Mucosa of descending colon (tissue), 3 donors: ENCODE results near the gene CCDC159. TPM values are rescaled to one million over a fixed set of nuclear protein-coding genes. Genes with fewer than 3 reads are reported as not detected.
A peak's percentile ranks its signal among the peaks of the same experiment; 100 is the strongest.
"Not testable (repeated sequence)": the region's sequence is repeated elsewhere in the genome, so short reads cannot be mapped to it uniquely, and the experiment has no call there.

ENCODE experiments used
- ATAC-seq: fragments of 200-7000 bp; cut with Tn5 transposase; one replicate; pipeline ENCODE4 v1.9.1; 2020; ENCODE audit warnings: mild to moderate bottlenecking, moderate library complexity
- DNase-seq, 3 donors: peaks; one replicate each; pipeline ENCODE4 v3.0.0-alpha.2; 2020
- H3K36me3 ChIP-seq: fragments of 200-600 bp; one replicate; pipeline ENCODE4 v1.8.0; 2021; ENCODE audit warnings: low read depth, mild to moderate bottlenecking
- H3K4me1 ChIP-seq: fragments of 200-600 bp; one replicate; pipeline ENCODE4 v1.8.0; 2021; ENCODE audit warnings: low read depth, mild to moderate bottlenecking
- H3K4me3 ChIP-seq: fragments of 200-600 bp; one replicate; pipeline ENCODE4 v1.8.0; 2021; ENCODE audit warnings: mild to moderate bottlenecking
- H3K9me3 ChIP-seq: fragments of 200-600 bp; one replicate; pipeline ENCODE4 v1.8.0; 2021; ENCODE audit warnings: mild to moderate bottlenecking
- CTCF ChIP-seq: fragments of 200-600 bp; IDR thresholded peaks from one replicate; pipeline ENCODE4 v1.8.0; 2022; ENCODE audit warnings: antibody characterized with exemption, mild to moderate bottlenecking
- intact Hi-C, 2 donors: fragments of 100-400 bp; cut with DNase I in 1 of 2; cut with micrococcal nuclease in 1 of 2; formaldehyde crosslinking; loops; one replicate each; pipeline versions ENCODE4 v1.11.0 to v1.11.1; 2022; cut with DNase I, micrococcal nuclease
- total RNA-seq, 3 donors: library from RNA; stranded (reverse); fragmentation: NEBNext Ultra II Directional in 2 of 3; extraction: Animal tissue kit (Norgen Biotek cat#: 25700) in 2 of 3; gene quantifications; one replicate each; pipeline versions ENCODE4 v1.2.1 to v1.2.4, GENCODE V29; 2021 to 2023
- donor health status: DM: no; HTN: no; CAD: no; lungs with moderate emphysema.
- donor health status: DM: no; HTN: no; CAD: no.
- donor health status: DM: no; HTN: yes; CAD: no.

CCDC159 gene
- total RNA-seq, 3 donors from 2014 or later, result 27.4 to 40.5 (median 38.8) TPM

- DNase-seq (peak in 1 of 3 donors; percentile 37), ATAC-seq (no peak)
- Histone ChIP-seq H3K36me3 (no peaks in the 10 kb centered on the region), H3K4me3 (no peak overlapping the region), H3K4me1 (peaks cover 16% of the 10 kb centered on the region), H3K9me3 (no peaks in the 10 kb centered on the region)
- intact Hi-C loops, result no loop called here
- no peak for TF ChIP-seq CTCF
These were observed 9.2 kb upstream of the CCDC159 start for GRCh38 chr19:11337080-11337479.

- peak; percentile 45 for ATAC-seq
- Histone ChIP-seq H3K4me3 (no peak overlapping the region), H3K36me3 (no peaks in the 10 kb centered on the region), H3K4me1 (peaks cover 16% of the 10 kb centered on the region), H3K9me3 (no peaks in the 10 kb centered on the region)
- DNase-seq, result peak in 2 of 3 donors; percentile 52 to 58
- intact Hi-C loops, result no loop called here
- no peak for TF ChIP-seq CTCF
These were observed 8.2 kb upstream of the CCDC159 start for GRCh38 chr19:11338121-11338520.

- DNase-seq (peak in 1 of 3 donors; percentile 58), ATAC-seq (peak; percentile 49)
- no peaks in the 10 kb centered on the region for H3K9me3 ChIP-seq
- TF ChIP-seq CTCF, result no peak
- H3K36me3 ChIP-seq, result no peaks in the 10 kb centered on the region
- peaks cover 16% of the 10 kb centered on the region for H3K4me1 ChIP-seq
- peak overlapping the region; percentile 67 for H3K4me3 ChIP-seq
- intact Hi-C loops, result no loop called here
These were observed 7.6 kb upstream of the CCDC159 start for GRCh38 chr19:11338569-11339253.

- intact Hi-C loops, result no loop called here
- H3K4me1 ChIP-seq, result peaks cover 24% of the 10 kb centered on the region
- no peak for TF ChIP-seq CTCF
- DNase-seq, result peak; percentile 95 to 96 (median 96)
- peak within 1 kb of the TSS; percentile 67 for H3K4me3 ChIP-seq
- H3K9me3 ChIP-seq, result no peaks in the 10 kb centered on the region
- ATAC-seq, result peak; percentile 94
- H3K36me3 ChIP-seq, result no peaks in the 10 kb centered on the region
These were observed 6.8 kb upstream of the CCDC159 start, which contains the start of gene RAB3D for GRCh38 chr19:11339254-11340098. Gene RAB3D (minus strand): TSS chr19:11339657. CDS start chr19:11337399, 2,258 bp downstream.

GRCh38 chr19:11340099-11340467, 6.2 kb upstream of the CCDC159 start:
- H3K36me3 ChIP-seq, DNase-seq, intact Hi-C loops, H3K4me3 ChIP-seq, ATAC-seq, H3K9me3 ChIP-seq: not testable (repeated sequence)
- H3K4me1 ChIP-seq, result peaks cover 30% of the 10 kb centered on the region

- ATAC-seq (no peak), DNase-seq (no peak)
- intact Hi-C loops, result no loop called here
- Histone ChIP-seq H3K4me1 (peaks cover 41% of the 10 kb centered on the region), H3K9me3 (no peaks in the 10 kb centered on the region), H3K36me3 (peaks cover 3% of the 10 kb centered on the region), H3K4me3 (no peak overlapping the region)
- no peak for TF ChIP-seq CTCF
These were observed 3.9 kb upstream of the CCDC159 start for GRCh38 chr19:11342429-11342828.
